OCI-LY1 (cell line): ENCODE measurements around the gene CYB5R4.

Experiments
- H2AFZ ChIP-seq: fragments of 200-600 bp; sonication (generic), shearing (Covaris generic); 2 replicates; pipeline ENCODE4 v1.6.0; 2014; ENCODE audit warnings: antibody characterized with exemption, mild to moderate bottlenecking, low read length
- H3F3A ChIP-seq: fragments of 200-600 bp; sonication (generic), shearing (Covaris generic); 2 replicates; pipeline ENCODE4 v1.6.0; 2014; ENCODE audit warnings: mild to moderate bottlenecking, antibody characterized with exemption, low read length, moderate library complexity; ENCODE audit not compliant: insufficient read depth
- H3K27ac ChIP-seq: fragments of 200-600 bp; sonication (generic); 2 replicates; pipeline ENCODE4 v1.5.1; 2014; ENCODE audit warnings: low read length, mixed run types, mild to moderate bottlenecking, low read depth; ENCODE audit not compliant: poor library complexity, severe bottlenecking
- H3K27me3 ChIP-seq: fragments of 200-600 bp; sonication (generic); 2 replicates; pipeline ENCODE4 v1.6.0; 2014; ENCODE audit warnings: antibody characterized with exemption, mild to moderate bottlenecking, low read length, moderate library complexity; ENCODE audit not compliant: insufficient read depth
- H3K36me3 ChIP-seq: fragments of 200-600 bp; sonication (generic); 2 replicates; pipeline ENCODE4 v1.6.1; 2014; ENCODE audit warnings: mild to moderate bottlenecking, antibody characterized with exemption, low read length, moderate library complexity, mixed read lengths; ENCODE audit not compliant: insufficient read depth
- H3K4me1 ChIP-seq: fragments of 200-600 bp; sonication (generic); 2 replicates; pipeline ENCODE4 v1.5.1; 2014; ENCODE audit warnings: mild to moderate bottlenecking, low read length, moderate library complexity; ENCODE audit not compliant: insufficient read depth, severe bottlenecking
- H3K4me2 ChIP-seq: fragments of 200-600 bp; sonication (generic), shearing (Covaris generic); 2 replicates; pipeline ENCODE4 v1.6.1; 2014; ENCODE audit warnings: low read length
- H3K4me3 ChIP-seq: fragments of 200-600 bp; sonication (generic); 2 replicates; pipeline ENCODE4 v1.5.1; 2014; ENCODE audit warnings: low read length, low read depth, mild to moderate bottlenecking, mixed read lengths; ENCODE audit not compliant: poor library complexity, severe bottlenecking
- H3K79me2 ChIP-seq: fragments of 200-600 bp; shearing (Covaris generic); 2 replicates; pipeline ENCODE4 v1.6.1; 2016; ENCODE audit warnings: mixed run types, low read length, mixed read lengths; ENCODE audit not compliant: insufficient read depth
- H3K9ac ChIP-seq: fragments of 200-600 bp; sonication (generic), shearing (Covaris generic); 2 replicates; pipeline ENCODE4 v1.6.1; 2014; ENCODE audit warnings: mild to moderate bottlenecking, low read length, mixed read lengths
- H3K9me2 ChIP-seq: fragments of 200-600 bp; sonication (generic), shearing (Covaris generic); 2 replicates; pipeline ENCODE4 v1.6.1; 2014; ENCODE audit warnings: low read depth, mild to moderate bottlenecking, low read length, mixed read lengths
- H3K9me3 ChIP-seq: fragments of 200-600 bp; shearing (Covaris generic); 2 replicates; pipeline ENCODE4 v1.6.1; 2014; ENCODE audit warnings: low read length, mixed read lengths
- H4K20me1 ChIP-seq: fragments of 200-600 bp; sonication (generic), shearing (Covaris generic); 2 replicates; pipeline ENCODE4 v1.6.0; 2016; ENCODE audit warnings: mild to moderate bottlenecking, low read length; ENCODE audit not compliant: insufficient read depth
- CTCF ChIP-seq: fragments of 200-600 bp; sonication (generic), shearing (Covaris generic); IDR thresholded peaks from 2 replicates; pipeline ENCODE4 v1.5.1; 2017; ENCODE audit warnings: mild to moderate bottlenecking, antibody characterized with exemption, low read length, moderate library complexity, mixed read lengths
- EZH2 ChIP-seq: fragments of 200-600 bp; sonication (generic), shearing (Covaris generic); IDR thresholded peaks from 2 replicates; pipeline ENCODE4 v1.8.0; 2017; ENCODE audit warnings: borderline replicate concordance, mixed run types, mild to moderate bottlenecking, antibody characterized with exemption, low read length, moderate library complexity, mixed read lengths

CYB5R4 gene

GRCh38 chr6:83872386-83873118 is 13.1 kb downstream of the CYB5R4 start:
- Histone ChIP-seq H2AFZ (no peak overlapping the region), H3K4me3 (no peak overlapping the region), H3K4me2 (no peak overlapping the region), H3K36me3 (peaks cover 25% of the 10 kb centered on the region), H3F3A (no peaks in the 10 kb centered on the region), H3K9me2 (no peaks in the 10 kb centered on the region), H3K27me3 (no peaks in the 10 kb centered on the region), H3K4me1 (peaks cover 5% of the 10 kb centered on the region), H3K27ac (no peak overlapping the region), H3K79me2 (no peaks in the 10 kb centered on the region), H3K9me3 (peaks cover 7% of the 10 kb centered on the region; the same call in 1 of the 2 replicates), H4K20me1 (no peaks in the 10 kb centered on the region), H3K9ac (no peak overlapping the region)
- TF ChIP-seq EZH2 = no peak
- no peak for TF ChIP-seq CTCF

- Histone ChIP-seq H3F3A (no peaks in the 10 kb centered on the region), H3K4me1 (peaks cover 5% of the 10 kb centered on the region), H4K20me1 (no peaks in the 10 kb centered on the region), H3K36me3 (peaks cover 12% of the 10 kb centered on the region), H3K4me3 (no peak overlapping the region), H3K79me2 (0 out of 2 replicates have a peak, but pooled peaks cover 4% of the 10 kb centered on the region), H3K27ac (peak overlapping the region; percentile 51), H3K9ac (no peak overlapping the region), H3K9me3 (no peaks in the 10 kb centered on the region), H3K4me2 (no peak overlapping the region), H2AFZ (no peak overlapping the region), H3K9me2 (no peaks in the 10 kb centered on the region), H3K27me3 (no peaks in the 10 kb centered on the region)
- no peak for TF ChIP-seq CTCF
Observed at GRCh38 chr6:83873869-83874268, 14.4 kb downstream of the CYB5R4 start.

DNA sequence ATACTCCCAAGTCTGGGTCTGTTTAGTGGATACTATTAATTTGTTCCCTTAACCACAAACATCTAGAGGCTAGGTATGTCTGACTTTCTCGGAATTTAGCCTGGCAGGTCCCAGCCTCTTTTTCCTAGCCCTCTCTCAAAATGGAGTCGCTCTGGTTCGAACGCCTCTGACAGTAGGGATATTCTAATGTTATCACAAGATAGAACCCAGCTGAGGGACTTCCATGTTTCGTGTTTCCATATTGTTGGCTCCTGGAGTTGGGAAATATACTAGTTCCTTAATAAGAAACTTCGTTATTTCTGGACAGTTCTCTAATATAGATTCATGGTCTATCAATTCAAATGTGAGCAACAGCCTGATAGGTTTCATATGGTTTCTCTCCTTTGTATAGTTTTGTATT is 16.4 kb downstream of the CYB5R4 start:
- Histone ChIP-seq H3K27me3 (no peaks in the 10 kb centered on the region), H3K4me3 (no peak overlapping the region), H3K36me3 (no peaks in the 10 kb centered on the region), H3K27ac (no peak overlapping the region), H4K20me1 (no peaks in the 10 kb centered on the region), H3F3A (no peaks in the 10 kb centered on the region), H3K4me2 (no peak overlapping the region), H3K9me3 (no peaks in the 10 kb centered on the region), H3K79me2 (peaks cover 13% of the 10 kb centered on the region; the same call in 1 of the 2 replicates), H3K9me2 (no peaks in the 10 kb centered on the region), H3K4me1 (peaks cover 8% of the 10 kb centered on the region), H2AFZ (no peak overlapping the region), H3K9ac (no peak overlapping the region)
- no peak for TF ChIP-seq EZH2
- no peak for TF ChIP-seq CTCF
